Adrenal gland (tissue), 5 donors: ENCODE data around the gene PCDHA8.

Experiments used
- CTCF ChIP-seq, 6 experiments: fragments of 450-650 bp in 4 of 6; fragments of 200-600 bp in 2 of 6; sonication (generic) in 1 of 6; IDR thresholded peaks; 1 replicate in 5 of 6; 2 replicates in 1 of 6; pipeline versions ENCODE4 v1.5.1 to v1.8.0; 2016 to 2021; ENCODE audit warnings: antibody characterized with exemption in 6 of 6, mild to moderate bottlenecking in 2 of 6, moderate library complexity in 1 of 6
- POLR2A ChIP-seq, 2 donors: fragments of 450-650 bp; IDR thresholded peaks; one replicate each; pipeline ENCODE4 v1.6.1; 2017; ENCODE audit warnings: antibody characterized with exemption in 2 of 2, mild to moderate bottlenecking in 2 of 2, moderate library complexity in 1 of 2
- donor health status: DM: no; HTN: no; CAD: no.

DNA sequence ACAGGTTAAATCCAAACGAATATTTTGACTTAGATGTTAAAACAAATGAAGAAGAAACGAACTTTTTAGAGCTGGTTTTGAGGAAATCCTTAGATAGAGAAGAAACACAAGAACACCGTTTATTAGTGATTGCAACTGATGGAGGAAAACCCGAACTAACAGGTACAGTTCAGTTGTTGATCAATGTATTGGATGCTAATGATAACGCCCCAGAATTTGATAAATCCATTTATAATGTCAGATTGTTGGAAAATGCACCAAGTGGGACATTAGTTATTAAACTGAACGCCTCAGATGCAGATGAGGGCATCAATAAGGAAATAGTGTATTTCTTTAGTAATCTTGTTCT is 18.7 kb upstream of the PCDHA8 start:
- TF ChIP-seq CTCF (IDR thresholded peaks at IDR 0.05), result no peak
- no peak for TF ChIP-seq POLR2A (IDR thresholded peaks at IDR 0.05)
